HCT116 (cell line): ENCODE data around the gene MED26. TPM values are rescaled to one million over a fixed set of nuclear protein-coding genes. Genes with fewer than 3 reads are reported as not detected.

Experiments used
- ATAC-seq: fragments of 200-7000 bp; cut with Tn5 transposase; 2 replicates; pipeline ENCODE4 v1.9.1; 2020; ENCODE audit warnings: mild to moderate bottlenecking, moderate library complexity
- BruUV-seq: library from RNA; stranded (reverse); fragments of 400-500 nt; replicated peaks from 2 replicates; lab custom pipeline; 2021; lab: Mats Ljungman, UMichigan
- CTCF ChIA-PET: fragments of 300-600 bp; sonication (Branson Sonifier 250); formaldehyde crosslinking; loops from one replicate; lab custom pipeline; 2021; ENCODE audit warnings: antibody characterized with exemption; lab: Charles Lee
- POLR2A ChIA-PET: fragments of 300-600, 350-600 bp; sonication (Branson Sonifier 250); formaldehyde crosslinking; loops from one replicate; lab custom pipeline; 2021; ENCODE audit warnings: antibody characterized with exemption; lab: Charles Lee
- RAD21 ChIA-PET, 2 experiments: fragments of 300-600 bp; sonication (Branson Sonifier 250); formaldehyde crosslinking; loops; one replicate each; lab custom pipeline; 2023; ENCODE audit warnings: low total read pairs in 2 of 2; ENCODE audit not compliant: uncharacterized antibody in 2 of 2, unreplicated experiment in 2 of 2, low non-redundant PET in 1 of 2; lab: Charles Lee
- DNase-seq: peaks from one replicate; pipeline ENCODE4 v3.0.0-alpha.2; 2010; ENCODE audit warnings: low read depth, low spot score
- H2AFZ ChIP-seq: fragments of 200-600 bp; shearing (Covaris generic), sonication (generic); 2 replicates; pipeline ENCODE4 v1.6.1; 2017; ENCODE audit warnings: low read depth, mixed run types, mixed read lengths, antibody characterized with exemption, low read length; ENCODE audit not compliant: poor library complexity, severe bottlenecking
- H3K27ac ChIP-seq: 2 replicates; pipeline ENCODE4 v1.5.1; 2012; ENCODE audit warnings: low read depth, low read length
- H3K27me3 ChIP-seq: fragments of 200-600 bp; sonication (generic); 2 replicates; pipeline ENCODE4 v1.6.1; 2016; ENCODE audit warnings: mixed run types, low read length, mixed read lengths; ENCODE audit not compliant: insufficient read depth
- H3K36me3 ChIP-seq, 2 experiments: fragments of 200-500 bp in 1 of 2; fragments of 200-600 bp in 1 of 2; sonication (Bioruptor generic) in 1 of 2; sonication (generic) in 1 of 2; 2 replicates each; pipeline versions ENCODE4 v1.5.1 to v1.6.1; 2014 to 2016; ENCODE audit warnings: low read length in 2 of 2, inconsistent platforms in 1 of 2, mixed read lengths in 1 of 2, mixed run types in 1 of 2; ENCODE audit not compliant: insufficient read depth in 2 of 2, control insufficient read depth in 1 of 2
- H3K4me1 ChIP-seq, 2 experiments: fragments of 200-600 bp in 1 of 2; sonication (generic) in 1 of 2; 2 replicates each; pipeline versions ENCODE4 v1.5.1 to v1.6.1; 2012 to 2017; ENCODE audit warnings: low read length in 2 of 2, inconsistent platforms in 1 of 2, mild to moderate bottlenecking in 1 of 2, mixed read lengths in 1 of 2, mixed run types in 1 of 2, moderate library complexity in 1 of 2; ENCODE audit not compliant: insufficient read depth in 2 of 2, control insufficient read depth in 1 of 2
- H3K4me2 ChIP-seq: fragments of 200-600 bp; sonication (generic); 2 replicates; pipeline ENCODE4 v1.6.1; 2017; ENCODE audit warnings: mixed run types, low read length, mixed read lengths
- H3K4me3 ChIP-seq, 2 experiments: fragments of 200-600 bp in 1 of 2; sonication (generic) in 1 of 2; replicated peaks in 1 of 2; 2 replicates each; pipeline ENCODE4 v1.5.1; 2011 to 2016; ENCODE audit warnings: low read length in 2 of 2, control low read depth in 1 of 2, low read depth in 1 of 2, mild to moderate bottlenecking in 1 of 2, mixed read lengths in 1 of 2, mixed run types in 1 of 2
- H3K79me2 ChIP-seq: fragments of 200-600 bp; sonication (generic); 2 replicates; pipeline ENCODE4 v1.6.1; 2017; ENCODE audit warnings: mild to moderate bottlenecking, mixed run types, low read length, moderate library complexity, mixed read lengths; ENCODE audit not compliant: insufficient read depth
- H3K9ac ChIP-seq: fragments of 200-600 bp; sonication (generic); 2 replicates; pipeline ENCODE4 v1.6.1; 2016; ENCODE audit warnings: low read length, mixed read lengths
- H3K9me2 ChIP-seq: fragments of 200-600 bp; sonication (generic), shearing (Covaris generic); 2 replicates; pipeline ENCODE4 v1.6.1; 2017; ENCODE audit warnings: mixed run types, mild to moderate bottlenecking, moderate library complexity; ENCODE audit not compliant: insufficient read depth
- H3K9me3 ChIP-seq, 2 experiments: fragments of 200-500 bp in 1 of 2; fragments of 200-600 bp in 1 of 2; sonication (Bioruptor generic) in 1 of 2; sonication (generic) in 1 of 2; 2 replicates each; pipeline ENCODE4 v1.6.1; 2014 to 2017; ENCODE audit warnings: low read length in 2 of 2, mixed read lengths in 2 of 2, inconsistent platforms in 1 of 2, low read depth in 1 of 2, mild to moderate bottlenecking in 1 of 2, mixed run types in 1 of 2, moderate library complexity in 1 of 2; ENCODE audit not compliant: control insufficient read depth in 1 of 2, insufficient read depth in 1 of 2
- H4K20me1 ChIP-seq: fragments of 200-600 bp; sonication (generic), shearing (Covaris generic); 2 replicates; pipeline ENCODE4 v1.6.1; 2017; ENCODE audit warnings: mixed run types, mild to moderate bottlenecking, moderate library complexity; ENCODE audit not compliant: insufficient read depth
- CEBPB ChIP-seq: IDR thresholded peaks from 2 replicates; pipeline ENCODE4 v1.6.1; 2012; ENCODE audit warnings: low read depth
- EGR1 ChIP-seq: IDR thresholded peaks from 2 replicates; pipeline ENCODE4 v1.6.1; 2012; ENCODE audit warnings: low read depth
- EZH2phosphoT487 ChIP-seq: fragments of 200-600 bp; IDR thresholded peaks from 2 replicates; pipeline ENCODE4 v1.6.1; 2018; ENCODE audit warnings: antibody characterized with exemption, borderline replicate concordance
- FOSL1 ChIP-seq: IDR thresholded peaks from 2 replicates; pipeline ENCODE4 v1.6.1; 2012; ENCODE audit warnings: low read depth
- JUND ChIP-seq: IDR thresholded peaks from 2 replicates; pipeline ENCODE4 v1.6.1; 2012
- POLR2A ChIP-seq: IDR thresholded peaks from 2 replicates; pipeline ENCODE4 v1.7.0; 2011; ENCODE audit warnings: borderline replicate concordance; ENCODE audit not compliant: insufficient read depth, insufficient read length; ENCODE audit errors: extremely low read depth
- POLR2AphosphoS5 ChIP-seq: IDR thresholded peaks from 2 replicates; pipeline ENCODE4 v1.6.1; 2011; ENCODE audit warnings: mild to moderate bottlenecking, low read depth, low read length, moderate library complexity
- SIN3A ChIP-seq: IDR thresholded peaks from 2 replicates; pipeline ENCODE4 v1.6.1; 2012; ENCODE audit warnings: low read depth
- SP1 ChIP-seq: IDR thresholded peaks from 2 replicates; pipeline ENCODE4 v1.6.1; 2012; ENCODE audit warnings: low read depth
- SRF ChIP-seq: IDR thresholded peaks from 2 replicates; pipeline ENCODE4 v1.6.1; 2012; ENCODE audit warnings: low read depth
- TCF7L2 ChIP-seq: IDR thresholded peaks from 2 replicates; pipeline ENCODE4 v1.7.0; 2011; ENCODE audit warnings: borderline replicate concordance, inconsistent platforms; ENCODE audit not compliant: insufficient read depth, insufficient read length; ENCODE audit errors: extremely low read depth
- ZFX ChIP-seq: fragments of 450-650 bp; IDR thresholded peaks from 2 replicates; pipeline ENCODE4 v1.6.1; 2017
- ZNF274 ChIP-seq: fragments of 200-500 bp; sonication (Bioruptor generic); IDR thresholded peaks from 2 replicates; pipeline ENCODE4 v1.6.1; 2014; ENCODE audit warnings: mild to moderate bottlenecking, low read depth, low read length, inconsistent platforms
- intact Hi-C: fragments of 100-400 bp; cut with micrococcal nuclease; formaldehyde crosslinking; loops from 2 replicates; pipeline ENCODE4 v1.10.0; 2022
- total RNA-seq: library from RNA; stranded (reverse); gene quantifications from one replicate; pipeline ENCODE4 v1.2.1, GENCODE V29; 2021; ENCODE audit not compliant: unreplicated experiment
- TF ChIP-seq, protein P1 (sequence below), 3 experiments: fragments of 200-600 bp in 1 of 3; sonication (generic) in 1 of 3; IDR thresholded peaks in 2 of 3; conservative IDR thresholded peaks in 1 of 3; 2 replicates each; pipeline ENCODE4 v1.5.1; 2012 to 2017; ENCODE audit warnings: low read depth in 2 of 3, low read length in 2 of 3, antibody characterized with exemption in 1 of 3, borderline replicate concordance in 1 of 3, control low read depth in 1 of 3, mild to moderate bottlenecking in 1 of 3, mixed read lengths in 1 of 3, mixed run types in 1 of 3, moderate library complexity in 1 of 3; ENCODE audit not compliant: insufficient read depth in 1 of 3
- TF ChIP-seq, protein P2 (sequence below): IDR thresholded peaks from 2 replicates; pipeline ENCODE4 v1.6.1; 2011; ENCODE audit warnings: mild to moderate bottlenecking, low read length, moderate library complexity; ENCODE audit not compliant: insufficient replicate concordance; ENCODE audit errors: extremely low read depth

Gene MED26
- total RNA-seq, 1 experiment from 2014 or later, result 13.3 TPM

DNA sequence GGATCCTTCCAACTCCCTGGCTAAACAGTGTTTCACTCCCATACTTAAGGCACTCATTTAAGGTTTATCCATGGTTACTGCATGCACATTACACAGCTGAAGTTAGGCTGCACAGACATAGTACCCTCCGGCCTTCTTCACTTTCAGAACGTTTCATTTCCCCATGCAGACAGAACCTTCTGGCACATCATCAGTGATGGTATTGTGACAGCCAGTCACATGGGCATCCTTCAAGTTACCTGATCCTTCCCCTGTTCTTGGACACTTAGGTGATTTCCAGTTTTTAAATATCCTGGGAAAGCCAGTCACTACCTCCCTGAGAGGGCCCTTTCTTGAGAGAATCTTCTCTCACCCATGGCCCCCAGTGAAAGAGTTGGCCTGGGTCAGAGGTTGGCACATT, 22.8 kb upstream of the MED26 start:
- Histone ChIP-seq H3K4me2 (no peak overlapping the region), H3K27ac (no peak overlapping the region), H3K4me3 (no peak overlapping the region), H3K36me3 (peaks cover 40 to 52% of the 10 kb centered on the region in 2 experiments), H3K9ac (no peak overlapping the region), H4K20me1 (no peaks in the 10 kb centered on the region; the same call in 1 of the 2 replicates), H3K4me1 (no peaks in the 10 kb centered on the region), H3K9me3 (no peaks in the 10 kb centered on the region), H3K9me2 (no peaks in the 10 kb centered on the region), H3K27me3 (no peaks in the 10 kb centered on the region), H3K79me2 (peaks cover 27% of the 10 kb centered on the region), H2AFZ (no peak overlapping the region)
- ChIA-PET POLR2A (no interaction called here), CTCF (no interaction called here), RAD21 (no interaction called here)
- ATAC-seq (no peak), DNase-seq (no peak)
- intact Hi-C loops, result no loop called here
- TF ChIP-seq ZNF274 (no peak), JUND (no peak), POLR2AphosphoS5 (no peak), SP1 (no peak), EZH2phosphoT487 (no peak), SIN3A (no peak), SRF (no peak), FOSL1 (no peak), CEBPB (no peak), POLR2A (no peak), ZFX (no peak), EGR1 (no peak), TCF7L2 (no peak)
- TF ChIP-seq, protein P1, sequence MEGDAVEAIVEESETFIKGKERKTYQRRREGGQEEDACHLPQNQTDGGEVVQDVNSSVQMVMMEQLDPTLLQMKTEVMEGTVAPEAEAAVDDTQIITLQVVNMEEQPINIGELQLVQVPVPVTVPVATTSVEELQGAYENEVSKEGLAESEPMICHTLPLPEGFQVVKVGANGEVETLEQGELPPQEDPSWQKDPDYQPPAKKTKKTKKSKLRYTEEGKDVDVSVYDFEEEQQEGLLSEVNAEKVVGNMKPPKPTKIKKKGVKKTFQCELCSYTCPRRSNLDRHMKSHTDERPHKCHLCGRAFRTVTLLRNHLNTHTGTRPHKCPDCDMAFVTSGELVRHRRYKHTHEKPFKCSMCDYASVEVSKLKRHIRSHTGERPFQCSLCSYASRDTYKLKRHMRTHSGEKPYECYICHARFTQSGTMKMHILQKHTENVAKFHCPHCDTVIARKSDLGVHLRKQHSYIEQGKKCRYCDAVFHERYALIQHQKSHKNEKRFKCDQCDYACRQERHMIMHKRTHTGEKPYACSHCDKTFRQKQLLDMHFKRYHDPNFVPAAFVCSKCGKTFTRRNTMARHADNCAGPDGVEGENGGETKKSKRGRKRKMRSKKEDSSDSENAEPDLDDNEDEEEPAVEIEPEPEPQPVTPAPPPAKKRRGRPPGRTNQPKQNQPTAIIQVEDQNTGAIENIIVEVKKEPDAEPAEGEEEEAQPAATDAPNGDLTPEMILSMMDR (IDR thresholded peaks at IDR 0.05 in 2 of 3, conservative IDR thresholded peaks at IDR 0.05 in 1 of 3; ENCODE audit: borderline replicate concordance in 1 of 3, insufficient read depth in 1 of 3, low read depth in 2 of 3, low read length in 2 of 3), result no peak
- TF ChIP-seq, protein P2, sequence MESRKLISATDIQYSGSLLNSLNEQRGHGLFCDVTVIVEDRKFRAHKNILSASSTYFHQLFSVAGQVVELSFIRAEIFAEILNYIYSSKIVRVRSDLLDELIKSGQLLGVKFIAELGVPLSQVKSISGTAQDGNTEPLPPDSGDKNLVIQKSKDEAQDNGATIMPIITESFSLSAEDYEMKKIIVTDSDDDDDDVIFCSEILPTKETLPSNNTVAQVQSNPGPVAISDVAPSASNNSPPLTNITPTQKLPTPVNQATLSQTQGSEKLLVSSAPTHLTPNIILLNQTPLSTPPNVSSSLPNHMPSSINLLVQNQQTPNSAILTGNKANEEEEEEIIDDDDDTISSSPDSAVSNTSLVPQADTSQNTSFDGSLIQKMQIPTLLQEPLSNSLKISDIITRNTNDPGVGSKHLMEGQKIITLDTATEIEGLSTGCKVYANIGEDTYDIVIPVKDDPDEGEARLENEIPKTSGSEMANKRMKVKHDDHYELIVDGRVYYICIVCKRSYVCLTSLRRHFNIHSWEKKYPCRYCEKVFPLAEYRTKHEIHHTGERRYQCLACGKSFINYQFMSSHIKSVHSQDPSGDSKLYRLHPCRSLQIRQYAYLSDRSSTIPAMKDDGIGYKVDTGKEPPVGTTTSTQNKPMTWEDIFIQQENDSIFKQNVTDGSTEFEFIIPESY, result no peak
- no TSS peak for BruUV-seq
